Fibroblast of peridontal ligament (primary cell): ENCODE results near the gene PARL.
"Not testable (repeated sequence)": the region's sequence is repeated elsewhere in the genome, so short reads cannot be mapped to it uniquely, and the experiment has no call there.

Experiments
- DNase-seq: peaks from one replicate; pipeline ENCODE4 v3.0.0-alpha.2; 2010; ENCODE audit errors: extremely low read depth

PARL gene

GRCh38 chr3:183790700-183791099 lies 94.0 kb downstream of the PARL start:
- no peak for DNase-seq

- no peak for DNase-seq
These were observed 94.9 kb downstream of the PARL start for GRCh38 chr3:183789826-183790225.

GRCh38 chr3:183784503-183784902 lies 100.2 kb downstream of the PARL start:
- not testable (repeated sequence) for DNase-seq

GRCh38 chr3:183782576-183783276 lies 102.0 kb downstream of the PARL start:
- no peak for DNase-seq

- DNase-seq: no peak
These were observed 103.4 kb downstream of the PARL start for GRCh38 chr3:183781246-183781645.

- no peak for DNase-seq
These were observed 104.7 kb downstream of the PARL start for GRCh38 chr3:183779896-183780465.
